ENCODE data around the gene HSPBAP1. TPM values are rescaled to one million over a fixed set of nuclear protein-coding genes. Genes with fewer than 3 reads are reported as not detected.
A peak's percentile ranks its signal among the peaks of the same experiment; 100 is the strongest.
"Not testable (repeated sequence)": the region's sequence is repeated elsewhere in the genome, so short reads cannot be mapped to it uniquely, and the experiment has no call there.

Gene HSPBAP1
- total RNA-seq, 4 donors from 2014 or later: 10.9 to 15.3 (median 12.9) TPM

- Histone ChIP-seq H3K9me3 (no peaks in the 10 kb centered on the region), H3K27ac (no peak overlapping the region), H3K4me3 (no peak overlapping the region), H3K4me1 (peaks cover 0 to 7% (median 0%) of the 10 kb centered on the region in 4 donors), H3K36me3 (peaks cover 0 to 42% (median 2%) of the 10 kb centered on the region in 3 donors), H3K27me3 (no peaks in the 10 kb centered on the region)
- 74 to 82% methylated on average over 5 of the region's 5 CpGs for WGBS, 2 donors
- TF ChIP-seq CTCF (IDR thresholded peaks at IDR 0.05) (peak; percentile 33 to 52 (median 47)), POLR2A (IDR thresholded peaks at IDR 0.05) (no peak)
- no peak for DNase-seq (ENCODE audit: low spot score in 2 of 2)
These were observed 38.7 kb downstream of the HSPBAP1 start for GRCh38 chr3:122754929-122755328.

- Histone ChIP-seq H3K36me3 (peaks cover 0 to 30% (median 0%) of the 10 kb centered on the region in 3 donors), H3K4me3 (no peak overlapping the region), H3K27ac (no peak overlapping the region), H3K27me3 (no peaks in the 10 kb centered on the region), H3K4me1 (no peaks in the 10 kb centered on the region), H3K9me3 (no peaks in the 10 kb centered on the region)
- 96 to 97% methylated on average over 1 of the region's 1 CpG for WGBS, 2 donors
- TF ChIP-seq POLR2A (IDR thresholded peaks at IDR 0.05) (no peak), EP300 (IDR thresholded peaks at IDR 0.05) (no peak), CTCF (IDR thresholded peaks at IDR 0.05) (no peak)
- no peak for DNase-seq (ENCODE audit: low spot score in 2 of 2)
These were observed 45.3 kb downstream of the HSPBAP1 start for GRCh38 chr3:122748347-122748746.

GRCh38 chr3:122747295-122747694 is 46.3 kb downstream of the HSPBAP1 start:
- not testable (repeated sequence) for H3K9me3 ChIP-seq; H3K4me3 ChIP-seq; H3K27me3 ChIP-seq; H3K4me1 ChIP-seq; H3K27ac ChIP-seq; DNase-seq (ENCODE audit: low spot score in 2 of 2)
- 91% methylated on average over 15 of the region's 35 CpGs; no CpG with 5 or more reads in 1 of the 2 donors for WGBS, 2 donors
- H3K36me3 ChIP-seq: peaks cover 0 to 32% (median 0%) of the 10 kb centered on the region in 3 donors

GRCh38 chr3:122745369-122746021 is 48.1 kb downstream of the HSPBAP1 start:
- Histone ChIP-seq H3K27ac (no peak overlapping the region), H3K36me3 (peaks cover 0 to 34% (median 2%) of the 10 kb centered on the region in 3 donors), H3K4me1 (no peaks in the 10 kb centered on the region), H3K27me3 (no peaks in the 10 kb centered on the region), H3K4me3 (no peak overlapping the region), H3K9me3 (peaks cover 0 to 4% (median 0%) of the 10 kb centered on the region in 4 donors)
- no peak for TF ChIP-seq EP300 (IDR thresholded peaks at IDR 0.05)
- TF ChIP-seq CTCF (IDR thresholded peaks at IDR 0.05): no peak
- TF ChIP-seq POLR2A (IDR thresholded peaks at IDR 0.05): no peak
- no peak for DNase-seq (ENCODE audit: low spot score in 2 of 2)
- WGBS, 2 donors: 90 to 91% methylated on average over 4 of the region's 4 CpGs

GRCh38 chr3:122743581-122744120 is 50.0 kb downstream of the HSPBAP1 start:
- no peaks in the 10 kb centered on the region for H3K4me1 ChIP-seq
- peaks cover 0 to 4% (median 0%) of the 10 kb centered on the region in 4 donors for H3K9me3 ChIP-seq

More at GRCh38 chr3:122743581-122744120, 50.0 kb downstream of the HSPBAP1 start:
- no peaks in the 10 kb centered on the region for H3K27me3 ChIP-seq
- H3K36me3 ChIP-seq: peaks cover 0 to 52% (median 2%) of the 10 kb centered on the region in 3 donors
- TF ChIP-seq CTCF (IDR thresholded peaks at IDR 0.05): no peak
- no peak for TF ChIP-seq POLR2A (IDR thresholded peaks at IDR 0.05)
- no peak for TF ChIP-seq EP300 (IDR thresholded peaks at IDR 0.05)
- no peak overlapping the region for H3K4me3 ChIP-seq
- DNase-seq (ENCODE audit: low spot score in 2 of 2): no peak
- WGBS, 2 donors: 97% methylated on average over 4 of the region's 4 CpGs
- H3K27ac ChIP-seq: no peak overlapping the region

All from tibial nerve (tissue), 4 donors.